ENCODE measurements around the gene FAM89A.

DNA sequence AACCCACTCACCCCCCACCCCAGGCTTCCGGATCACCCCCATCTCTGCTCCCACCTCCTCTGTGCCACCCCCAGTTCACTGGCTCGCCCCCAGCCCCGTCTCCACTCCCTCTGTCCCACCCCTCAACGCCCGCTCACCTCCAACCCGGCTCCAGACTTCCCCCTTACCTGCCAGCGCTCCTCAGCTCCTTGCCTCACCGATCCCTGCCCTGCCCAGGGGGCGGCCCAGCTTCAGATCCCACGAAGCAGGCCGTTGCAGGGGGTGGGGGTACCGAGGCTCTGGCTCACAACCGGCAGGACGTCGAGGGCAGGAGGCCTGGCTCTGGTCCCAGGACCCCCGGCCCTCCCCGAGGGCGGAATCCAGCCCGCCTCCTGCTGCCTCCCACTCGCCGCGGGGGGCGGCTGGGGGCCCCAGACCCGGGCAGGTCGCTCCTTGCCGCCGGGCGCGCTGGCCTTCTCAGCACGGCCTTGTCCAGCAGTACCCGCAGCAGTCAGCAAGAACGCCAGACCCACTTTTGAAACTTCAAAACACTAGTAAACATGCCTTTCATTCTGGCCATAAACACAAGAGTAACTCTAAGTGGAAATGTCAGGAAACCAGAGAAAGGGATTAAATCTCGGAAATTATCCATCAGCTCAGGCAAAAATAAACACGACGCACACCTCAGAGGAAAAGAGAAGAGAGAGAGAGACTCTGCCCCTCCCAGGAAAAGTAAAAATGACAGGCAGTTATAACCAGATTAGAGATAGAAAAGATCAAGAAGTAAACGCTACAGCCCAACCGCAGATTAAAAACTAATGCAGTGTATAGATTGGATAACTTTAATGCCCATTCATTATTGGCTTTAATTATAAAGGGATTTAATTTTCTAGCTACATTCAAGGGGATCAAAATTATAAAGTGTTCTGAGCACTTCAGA, 1.0 kb upstream of the FAM89A start:
- TF ChIP-seq, protein P1, sequence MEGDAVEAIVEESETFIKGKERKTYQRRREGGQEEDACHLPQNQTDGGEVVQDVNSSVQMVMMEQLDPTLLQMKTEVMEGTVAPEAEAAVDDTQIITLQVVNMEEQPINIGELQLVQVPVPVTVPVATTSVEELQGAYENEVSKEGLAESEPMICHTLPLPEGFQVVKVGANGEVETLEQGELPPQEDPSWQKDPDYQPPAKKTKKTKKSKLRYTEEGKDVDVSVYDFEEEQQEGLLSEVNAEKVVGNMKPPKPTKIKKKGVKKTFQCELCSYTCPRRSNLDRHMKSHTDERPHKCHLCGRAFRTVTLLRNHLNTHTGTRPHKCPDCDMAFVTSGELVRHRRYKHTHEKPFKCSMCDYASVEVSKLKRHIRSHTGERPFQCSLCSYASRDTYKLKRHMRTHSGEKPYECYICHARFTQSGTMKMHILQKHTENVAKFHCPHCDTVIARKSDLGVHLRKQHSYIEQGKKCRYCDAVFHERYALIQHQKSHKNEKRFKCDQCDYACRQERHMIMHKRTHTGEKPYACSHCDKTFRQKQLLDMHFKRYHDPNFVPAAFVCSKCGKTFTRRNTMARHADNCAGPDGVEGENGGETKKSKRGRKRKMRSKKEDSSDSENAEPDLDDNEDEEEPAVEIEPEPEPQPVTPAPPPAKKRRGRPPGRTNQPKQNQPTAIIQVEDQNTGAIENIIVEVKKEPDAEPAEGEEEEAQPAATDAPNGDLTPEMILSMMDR (IDR thresholded peaks at IDR 0.05; ENCODE audit: extremely low read depth in 1 of 2, insufficient read depth in 1 of 2, low read depth in 1 of 2, low read length in 2 of 2), result no peak
- TF ChIP-seq GATA2 (IDR thresholded peaks at IDR 0.05; ENCODE audit: insufficient read depth, insufficient read length, low read depth, low read length), result no peak
- no peak for TF ChIP-seq POLR2A (IDR thresholded peaks at IDR 0.05; ENCODE audit: low read depth, low read length)
- TF ChIP-seq EZH2 (IDR thresholded peaks at IDR 0.05; ENCODE audit: borderline replicate concordance, low read depth, low read length, severe bottlenecking), result no peak

Data from endothelial cell of umbilical vein (primary cell).